Left lung (tissue), 10 donors: Measurements from ENCODE around the gene BICDL2. TPM values are rescaled to one million over a fixed set of nuclear protein-coding genes. Genes with fewer than 3 reads are reported as not detected.
"Not testable (repeated sequence)": the region's sequence is repeated elsewhere in the genome, so short reads cannot be mapped to it uniquely, and the experiment has no call there.

Source experiments
- ATAC-seq: fragments of 200-7000 bp; cut with Tn5 transposase; one replicate; pipeline ENCODE4 v1.9.1; 2020; ENCODE audit warnings: moderate library complexity
- DNase-seq, 4 donors: peaks; one replicate each; pipeline ENCODE4 v3.0.0-alpha.2; 2013 to 2020
- H3K27ac ChIP-seq, 2 donors: fragments of 200-600 bp; sonication (generic) in 1 of 2; one replicate each; pipeline versions ENCODE4 v1.5.0 to v1.8.0; 2020 to 2021
- H3K27me3 ChIP-seq, 2 donors: fragments of 200-600 bp; sonication (generic) in 1 of 2; one replicate each; pipeline versions ENCODE4 v1.5.0 to v1.8.0; 2020 to 2021
- H3K36me3 ChIP-seq, 2 donors: fragments of 200-600 bp; sonication (generic) in 1 of 2; one replicate each; pipeline versions ENCODE4 v1.5.0 to v1.8.0; 2020 to 2021
- H3K4me1 ChIP-seq, 2 donors: fragments of 200-600 bp; one replicate each; pipeline ENCODE4 v1.8.0; 2021
- H3K4me3 ChIP-seq, 2 donors: fragments of 200-600 bp; sonication (generic) in 1 of 2; one replicate each; pipeline versions ENCODE4 v1.5.0 to v1.8.0; 2020 to 2021; ENCODE audit warnings: mild to moderate bottlenecking in 1 of 2
- H3K9me3 ChIP-seq, 2 donors: fragments of 200-600 bp; sonication (generic) in 1 of 2; one replicate each; pipeline versions ENCODE4 v1.5.0 to v1.8.0; 2020 to 2021
- intact Hi-C, 2 donors: fragments of 100-400 bp; cut with DNase I; formaldehyde crosslinking; loops; one replicate each; pipeline versions ENCODE4 v1.11.2 to v1.14.2; 2022
- polyA plus RNA-seq, 6 donors: library from polyadenylated mRNA; unstranded; fragments of 120-200 nt; gene quantifications; one replicate each; pipeline ENCODE4 v1.2.1, GENCODE V29; 2013; ENCODE audit not compliant: insufficient read length in 6 of 6
- total RNA-seq, 2 donors: library from RNA; stranded (reverse); fragmentation: NEBNext Ultra II Directional; extraction: Animal tissue kit (Norgen Biotek cat#: 25700); gene quantifications; one replicate each; pipeline ENCODE4 v1.2.1, GENCODE V29; 2021
- TF ChIP-seq, protein P1 (sequence below), 2 donors: fragments of 200-600 bp; sonication (generic) in 1 of 2; IDR thresholded peaks; one replicate each; pipeline versions ENCODE4 v1.5.0 to v1.8.0; 2021; ENCODE audit warnings: antibody characterized with exemption in 2 of 2
- donor health status: DM: no; HTN: yes; CAD: no.
- donor health status: DM: no; HTN: no; CAD: no.

Gene BICDL2
- total and polyA plus RNA-seq, 8 donors: 2.5 to 18.1 (median 3.9) TPM

DNA sequence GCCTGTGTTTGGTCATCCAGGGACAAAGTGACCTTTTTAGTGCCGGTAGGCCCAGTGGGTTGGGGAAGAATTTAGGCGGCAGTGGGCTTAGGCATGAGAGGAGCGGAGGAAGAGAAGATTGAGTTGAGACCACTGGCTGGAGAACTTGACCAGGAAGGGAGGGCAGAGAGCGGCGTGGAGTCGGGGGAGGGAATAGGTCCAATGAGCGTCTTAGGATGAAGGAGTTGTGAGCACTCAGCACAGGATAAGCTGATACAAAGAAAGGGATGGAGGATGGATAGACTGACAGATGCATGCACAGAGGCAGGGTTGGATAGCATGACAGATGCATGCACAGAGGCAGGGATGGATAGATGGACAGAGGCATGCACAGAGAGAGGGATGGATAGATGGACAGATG is 36.7 kb upstream of the BICDL2 start:
- TF ChIP-seq, protein P1, sequence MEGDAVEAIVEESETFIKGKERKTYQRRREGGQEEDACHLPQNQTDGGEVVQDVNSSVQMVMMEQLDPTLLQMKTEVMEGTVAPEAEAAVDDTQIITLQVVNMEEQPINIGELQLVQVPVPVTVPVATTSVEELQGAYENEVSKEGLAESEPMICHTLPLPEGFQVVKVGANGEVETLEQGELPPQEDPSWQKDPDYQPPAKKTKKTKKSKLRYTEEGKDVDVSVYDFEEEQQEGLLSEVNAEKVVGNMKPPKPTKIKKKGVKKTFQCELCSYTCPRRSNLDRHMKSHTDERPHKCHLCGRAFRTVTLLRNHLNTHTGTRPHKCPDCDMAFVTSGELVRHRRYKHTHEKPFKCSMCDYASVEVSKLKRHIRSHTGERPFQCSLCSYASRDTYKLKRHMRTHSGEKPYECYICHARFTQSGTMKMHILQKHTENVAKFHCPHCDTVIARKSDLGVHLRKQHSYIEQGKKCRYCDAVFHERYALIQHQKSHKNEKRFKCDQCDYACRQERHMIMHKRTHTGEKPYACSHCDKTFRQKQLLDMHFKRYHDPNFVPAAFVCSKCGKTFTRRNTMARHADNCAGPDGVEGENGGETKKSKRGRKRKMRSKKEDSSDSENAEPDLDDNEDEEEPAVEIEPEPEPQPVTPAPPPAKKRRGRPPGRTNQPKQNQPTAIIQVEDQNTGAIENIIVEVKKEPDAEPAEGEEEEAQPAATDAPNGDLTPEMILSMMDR (IDR thresholded peaks at IDR 0.05): no peak
- ATAC-seq (no peak), DNase-seq (no peak)
- Histone ChIP-seq H3K36me3 (peaks cover 0 to 8% of the 10 kb centered on the region in 2 donors), H3K4me1 (peaks cover 0 to 30% of the 10 kb centered on the region in 2 donors), H3K27me3 (no peaks in the 10 kb centered on the region), H3K4me3 (no peak overlapping the region), H3K27ac (peak overlapping the region in 1 of 2 donors; percentile 61), H3K9me3 (no peaks in the 10 kb centered on the region)
- intact Hi-C loops: no loop called here

DNA sequence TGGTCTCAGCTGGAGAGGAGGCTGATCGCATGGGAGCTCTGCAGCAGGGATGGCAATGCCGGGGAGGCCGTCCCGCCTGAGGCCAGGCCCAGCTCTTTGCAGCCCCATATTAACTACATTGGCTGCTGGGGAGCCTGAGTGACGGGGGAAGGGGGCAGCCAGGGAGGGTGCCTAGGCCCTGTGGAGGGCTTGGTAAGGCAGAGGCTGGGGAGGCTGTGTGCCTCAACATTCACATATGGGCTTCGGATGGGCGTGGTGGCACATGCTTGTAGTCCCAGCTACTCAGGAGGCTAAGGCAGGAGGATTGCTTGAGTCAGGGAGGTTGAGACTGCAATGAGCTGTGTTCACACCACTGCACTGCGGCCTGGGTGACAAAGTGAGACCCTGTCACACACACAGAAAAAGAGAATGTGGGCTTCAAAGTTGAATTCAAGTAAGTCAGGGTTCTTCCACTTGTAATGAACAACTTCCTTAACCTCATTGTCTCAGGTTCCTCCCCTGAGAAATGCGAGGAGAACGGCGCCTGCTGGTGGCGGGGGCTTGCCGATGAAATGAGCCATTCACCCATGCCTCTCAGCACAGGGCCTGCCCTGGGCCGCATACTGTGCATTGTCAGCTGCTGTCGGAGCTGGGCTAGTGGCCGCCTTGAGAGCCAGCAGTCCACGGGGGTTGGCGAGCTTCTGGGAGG is 36.0 kb upstream of the BICDL2 start:
- H3K9me3 ChIP-seq, intact Hi-C loops, DNase-seq, ATAC-seq, H3K36me3 ChIP-seq, H3K4me3 ChIP-seq, H3K27me3 ChIP-seq: not testable (repeated sequence)
- H3K4me1 ChIP-seq: peaks cover 0 to 38% of the 10 kb centered on the region in 2 donors
- H3K27ac ChIP-seq: peak overlapping the region in 1 of 2 donors; percentile 61

DNA sequence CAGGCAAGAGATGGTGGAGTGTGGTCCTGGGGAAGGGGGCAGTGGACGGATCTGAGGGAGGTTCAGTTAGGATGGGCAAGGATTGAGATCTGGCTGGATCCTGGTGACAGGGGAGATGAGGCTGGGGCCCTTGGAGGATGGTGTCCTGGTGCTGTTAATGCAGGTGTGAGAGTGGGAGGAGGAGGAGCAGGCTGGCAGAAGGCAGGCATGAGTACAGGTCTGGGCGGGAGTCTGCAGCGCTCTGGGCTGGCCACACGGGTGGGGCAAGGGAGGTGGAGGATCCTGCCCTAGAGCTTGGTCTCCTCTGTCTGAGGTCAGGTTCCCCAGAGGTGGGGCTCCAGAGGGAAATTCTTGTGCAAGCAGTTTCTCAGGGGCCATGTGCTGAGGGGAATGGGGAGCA is 35.4 kb upstream of the BICDL2 start:
- peaks cover 0 to 12% of the 10 kb centered on the region in 2 donors for H3K36me3 ChIP-seq
- H3K27ac ChIP-seq, DNase-seq, H3K4me3 ChIP-seq, H3K27me3 ChIP-seq, intact Hi-C loops, H3K9me3 ChIP-seq, ATAC-seq: not testable (repeated sequence)
- H3K4me1 ChIP-seq: peaks cover 0 to 42% of the 10 kb centered on the region in 2 donors

DNA sequence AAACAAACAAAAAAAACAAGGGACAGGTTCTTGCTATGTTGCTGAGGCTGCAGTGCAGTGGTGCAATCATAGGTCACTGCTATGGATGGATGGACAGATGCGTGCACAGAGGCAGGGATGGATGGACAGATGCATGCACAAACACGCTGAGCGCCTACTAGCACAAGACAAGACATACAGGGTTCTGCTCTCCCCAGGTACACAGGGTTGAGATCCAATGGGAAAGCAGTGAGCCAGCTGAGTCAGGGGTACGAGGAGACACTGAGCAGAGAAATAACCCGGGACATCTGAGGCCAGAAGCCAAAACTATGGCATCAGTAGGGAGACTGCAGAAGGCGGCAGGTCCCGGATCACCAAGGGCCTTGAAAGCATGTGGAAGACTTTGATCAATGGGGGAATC is 34.9 kb upstream of the BICDL2 start:
- Histone ChIP-seq H3K4me3 (no peak overlapping the region), H3K27me3 (no peaks in the 10 kb centered on the region), H3K36me3 (peaks cover 0 to 12% of the 10 kb centered on the region in 2 donors), H3K27ac (no peak overlapping the region), H3K4me1 (peaks cover 0 to 43% of the 10 kb centered on the region in 2 donors), H3K9me3 (no peaks in the 10 kb centered on the region)
- TF ChIP-seq, protein P1 (IDR thresholded peaks at IDR 0.05): no peak
- ATAC-seq: no peak
- intact Hi-C loops: no loop called here
- no peak for DNase-seq

DNA sequence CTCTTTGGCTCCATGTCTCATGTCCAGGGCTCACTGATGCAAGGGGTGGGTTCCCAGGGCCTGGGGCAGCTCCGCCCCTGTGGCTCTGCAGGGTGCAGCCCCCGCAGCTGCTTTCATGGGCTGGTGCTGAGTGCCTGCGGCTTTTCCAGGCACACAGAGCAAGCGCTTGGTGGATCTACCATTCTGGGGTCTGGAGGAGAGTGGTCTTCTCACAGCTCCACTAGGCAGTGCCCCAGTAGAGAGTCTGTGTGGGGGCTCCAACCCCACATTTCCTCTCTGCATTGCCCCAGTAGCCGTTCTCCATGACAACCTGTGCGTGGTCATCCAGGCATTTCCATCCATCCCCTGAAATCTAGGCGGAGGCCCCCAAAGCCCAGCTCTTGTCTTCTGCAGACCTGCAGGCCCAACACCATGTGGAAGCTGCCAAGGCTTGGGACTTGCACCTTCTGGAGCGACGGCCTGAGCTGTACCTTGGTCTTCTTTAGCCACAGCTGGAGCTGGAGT is 33.9 kb upstream of the BICDL2 start:
- intact Hi-C loops: no loop called here
- ATAC-seq (no peak), DNase-seq (no peak)
- H3K9me3 ChIP-seq: no peaks in the 10 kb centered on the region
- H3K36me3 ChIP-seq: peaks cover 0 to 12% of the 10 kb centered on the region in 2 donors
- no peak overlapping the region for H3K27ac ChIP-seq
- TF ChIP-seq, protein P1 (IDR thresholded peaks at IDR 0.05): no peak
- no peaks in the 10 kb centered on the region for H3K27me3 ChIP-seq
- H3K4me1 ChIP-seq: peaks cover 0 to 52% of the 10 kb centered on the region in 2 donors
- H3K4me3 ChIP-seq: no peak overlapping the region

DNA sequence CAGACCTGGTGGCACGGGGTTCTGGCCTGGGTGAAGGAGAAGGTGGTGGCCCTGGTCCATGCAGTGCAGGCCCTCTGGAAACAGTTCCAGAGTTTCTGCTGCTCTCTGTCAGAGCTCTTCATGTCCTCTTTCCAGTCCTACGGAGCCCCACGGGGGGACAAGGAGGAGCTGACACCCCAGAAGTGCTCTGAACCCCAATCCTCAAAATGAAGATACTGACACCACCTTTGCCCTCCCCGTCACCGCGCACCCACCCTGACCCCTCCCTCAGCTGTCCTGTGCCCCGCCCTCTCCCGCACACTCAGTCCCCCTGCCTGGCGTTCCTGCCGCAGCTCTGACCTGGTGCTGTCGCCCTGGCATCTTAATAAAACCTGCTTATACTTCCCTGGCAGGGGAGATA is 32.4 kb upstream of the BICDL2 start:
- H3K27me3 ChIP-seq, H3K27ac ChIP-seq, intact Hi-C loops, H3K4me3 ChIP-seq, DNase-seq, ATAC-seq, H3K9me3 ChIP-seq: not testable (repeated sequence)
- Histone ChIP-seq H3K4me1 (peaks cover 9 to 50% of the 10 kb centered on the region in 2 donors), H3K36me3 (peaks cover 0 to 12% of the 10 kb centered on the region in 2 donors)
